NCI-H1417 treated with DMSO at 0.1 percent for 48 hours (cell line): ENCODE data around the gene WDR33.
"Not testable (repeated sequence)": the region's sequence is repeated elsewhere in the genome, so short reads cannot be mapped to it uniquely, and the experiment has no call there.

ENCODE experiments used
- DNase-seq: peaks from one replicate; lab custom pipeline; 2025; lab: John Stamatoyannopoulos, UW

The WDR33 gene

GRCh38 chr2:127810156-127810618 is 784 bp downstream of the WDR33 start:
- no peak for DNase-seq

DNA sequence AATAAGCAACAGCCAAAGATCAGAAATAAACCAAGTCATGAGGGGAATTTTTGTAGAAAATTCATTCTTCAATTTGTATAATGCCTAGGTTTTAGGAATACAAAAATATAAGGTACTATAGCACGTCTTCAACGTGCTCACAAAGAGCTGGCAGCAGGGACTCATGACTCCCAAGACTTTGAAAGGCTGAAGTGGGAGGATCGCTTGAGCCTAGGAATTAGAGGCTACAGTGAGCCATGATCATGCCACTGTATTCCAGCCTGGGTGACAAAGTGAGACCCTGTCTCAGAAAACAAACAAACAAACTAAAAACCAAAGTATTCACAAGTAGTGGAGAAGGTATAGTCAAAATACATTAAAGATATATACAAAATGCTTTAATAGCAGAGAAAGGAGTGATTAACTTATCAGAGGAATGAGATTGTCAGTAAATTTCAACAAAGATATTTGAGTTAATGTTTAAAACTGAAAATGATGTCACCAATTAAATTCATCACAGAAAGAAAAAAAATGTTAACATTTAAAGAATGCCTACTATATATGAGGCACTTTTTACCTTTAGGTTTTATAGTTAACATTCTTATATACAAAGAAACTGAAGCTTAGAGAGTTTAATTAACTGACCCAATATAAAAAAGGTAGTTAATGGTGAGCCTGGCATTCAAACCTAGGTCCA is 3.2 kb downstream of the WDR33 start:
- no peak for DNase-seq

- DNase-seq = not testable (repeated sequence)
Measured at GRCh38 chr2:127806860-127807259, 4.1 kb downstream of the WDR33 start.

DNA sequence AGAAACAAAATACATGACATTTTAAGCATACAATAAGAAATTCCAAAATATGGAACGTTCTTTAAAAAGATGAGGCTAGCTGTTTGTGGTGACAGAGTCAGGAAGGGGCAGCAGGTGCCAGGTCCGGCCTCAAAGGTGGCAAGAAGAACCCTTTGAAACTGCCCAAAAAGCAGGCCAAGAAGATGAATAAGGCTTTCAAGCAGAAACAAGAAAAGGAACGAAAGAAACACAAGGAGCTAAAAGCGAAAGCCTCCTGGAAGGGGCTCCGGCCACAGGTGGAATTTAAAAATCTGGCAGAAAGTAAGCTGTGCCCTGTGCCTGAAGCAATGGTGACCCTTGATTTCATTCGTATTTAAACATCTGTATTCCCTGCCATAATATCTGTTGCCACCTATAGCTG is 5.5 kb downstream of the WDR33 start:
- no peak for DNase-seq

DNA sequence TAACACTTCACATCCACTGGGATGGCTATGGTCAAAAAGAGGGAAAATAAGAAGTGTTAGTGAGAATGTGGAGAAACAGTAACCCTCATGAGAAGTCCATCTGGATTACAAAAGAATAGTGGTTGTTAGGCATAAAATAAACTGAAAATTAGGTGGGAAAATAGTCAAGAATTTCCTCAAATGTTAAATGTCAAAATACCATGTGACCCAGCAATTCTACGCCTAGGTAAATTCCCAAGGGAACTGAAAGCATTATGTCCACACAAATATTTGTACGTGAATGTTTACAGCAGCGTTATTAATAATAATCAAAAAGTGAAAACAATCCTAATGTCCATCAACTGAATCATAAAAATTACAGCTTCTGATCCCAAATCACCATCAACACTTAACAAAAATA is 11.0 kb downstream of the WDR33 start:
- no peak for DNase-seq

DNA sequence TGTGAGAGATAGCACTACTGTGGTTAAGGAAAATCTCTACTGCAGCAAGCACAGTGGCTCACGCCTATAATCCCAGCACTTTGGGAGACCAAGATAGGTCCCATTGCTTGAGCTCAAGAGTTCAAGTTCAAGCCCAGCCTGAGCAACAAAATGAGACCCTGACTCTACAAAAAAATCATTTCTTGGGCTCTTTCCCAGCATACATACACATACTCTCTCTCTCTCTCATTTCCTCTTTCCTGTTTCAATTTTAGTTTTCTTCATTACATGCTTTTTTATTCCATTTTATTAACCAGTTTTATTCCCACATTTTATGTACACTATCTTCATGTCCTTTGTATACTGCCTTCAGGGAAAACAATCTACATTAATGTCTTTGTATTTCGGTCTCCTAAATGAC is 14.6 kb downstream of the WDR33 start:
- no peak for DNase-seq

- not testable (repeated sequence) for DNase-seq
Measured at GRCh38 chr2:127794901-127795300, 16.1 kb downstream of the WDR33 start.

- no peak for DNase-seq
Measured at GRCh38 chr2:127792805-127793204, 18.2 kb downstream of the WDR33 start.

GRCh38 chr2:127790694-127791529 is 20.1 kb downstream of the WDR33 start:
- no peak for DNase-seq

DNA sequence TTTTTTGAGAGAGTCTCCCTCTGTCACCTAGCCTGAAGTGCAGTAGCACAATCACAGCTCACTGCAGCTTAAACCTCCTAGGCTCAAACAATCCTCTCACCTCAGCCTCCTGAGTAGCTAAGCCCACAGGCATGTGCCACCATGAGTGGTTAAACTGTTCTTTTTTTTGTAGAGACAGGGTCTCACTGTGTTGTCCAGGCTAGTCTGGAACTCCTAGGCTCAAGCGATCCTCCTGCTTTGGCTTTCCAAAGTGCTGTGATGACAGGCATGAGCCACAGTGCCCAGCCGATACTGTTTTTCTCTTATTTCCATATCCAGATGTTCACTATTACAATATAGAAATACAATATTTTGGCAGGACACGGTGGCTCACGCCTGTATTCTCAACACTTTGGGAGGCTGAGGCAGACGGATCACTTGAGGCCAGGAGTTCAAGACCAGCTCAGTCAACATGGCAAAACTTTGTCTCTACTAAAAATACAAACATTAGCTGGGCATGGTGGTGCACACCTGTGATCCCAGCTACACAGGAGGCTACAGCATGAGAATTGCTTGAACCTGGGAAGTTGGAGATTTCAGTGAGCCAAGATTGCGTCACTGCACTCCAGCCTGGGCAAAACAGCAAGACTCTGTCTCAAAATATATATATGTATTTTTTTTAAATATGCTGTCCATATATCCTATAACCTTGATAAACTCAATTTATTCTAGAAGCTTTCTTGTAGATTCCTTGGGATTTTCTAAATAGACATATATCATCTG is 24.7 kb downstream of the WDR33 start:
- no peak for DNase-seq

DNA sequence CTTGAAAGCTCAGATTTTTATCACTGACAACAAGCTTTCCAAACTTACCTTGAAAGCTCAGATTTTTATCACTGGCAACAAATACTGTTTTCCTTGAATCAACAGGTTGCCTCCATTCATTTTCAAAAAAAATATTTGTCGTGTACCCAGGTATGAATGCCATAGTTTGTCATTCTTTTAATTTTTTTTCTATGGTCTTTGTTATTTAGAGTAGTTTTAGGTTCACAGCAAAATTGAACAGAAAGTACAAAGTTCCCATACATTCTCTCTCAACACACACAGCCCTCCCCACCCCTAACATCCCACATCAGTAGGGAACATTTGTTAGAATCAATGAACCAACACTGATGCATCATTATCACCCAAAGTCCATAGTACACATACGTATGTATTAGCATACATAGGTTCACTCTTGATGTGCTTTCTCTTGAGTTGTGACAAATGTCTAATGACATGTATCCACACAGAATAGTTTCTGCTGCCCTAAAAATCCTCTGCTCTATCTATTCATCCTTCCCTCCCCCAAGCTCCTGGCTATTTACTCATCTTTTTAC is 25.9 kb downstream of the WDR33 start:
- DNase-seq = no peak

- no peak for DNase-seq
Measured at GRCh38 chr2:127783101-127783500, 27.9 kb downstream of the WDR33 start.

DNA sequence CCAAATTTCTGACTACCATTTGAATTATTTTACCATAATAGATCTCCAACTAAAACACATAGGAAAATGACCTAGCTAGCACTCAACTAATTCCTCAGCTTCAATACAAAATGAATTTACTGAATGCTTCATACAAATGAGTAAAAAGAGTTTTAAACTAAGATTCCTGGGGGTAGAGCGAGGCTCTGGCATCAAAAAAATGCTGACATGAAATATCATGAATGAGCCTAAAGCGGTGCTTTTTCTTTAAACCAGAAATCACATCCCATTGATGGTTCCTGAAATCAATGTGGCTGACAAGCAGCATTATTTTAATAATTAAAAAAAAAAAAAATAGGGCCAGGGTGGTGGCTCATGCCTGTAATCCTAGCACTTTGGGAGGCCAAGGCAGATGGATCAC is 32.1 kb downstream of the WDR33 start:
- DNase-seq = no peak

- DNase-seq = no peak
Measured at GRCh38 chr2:127778447-127778846, 32.5 kb downstream of the WDR33 start.

DNA sequence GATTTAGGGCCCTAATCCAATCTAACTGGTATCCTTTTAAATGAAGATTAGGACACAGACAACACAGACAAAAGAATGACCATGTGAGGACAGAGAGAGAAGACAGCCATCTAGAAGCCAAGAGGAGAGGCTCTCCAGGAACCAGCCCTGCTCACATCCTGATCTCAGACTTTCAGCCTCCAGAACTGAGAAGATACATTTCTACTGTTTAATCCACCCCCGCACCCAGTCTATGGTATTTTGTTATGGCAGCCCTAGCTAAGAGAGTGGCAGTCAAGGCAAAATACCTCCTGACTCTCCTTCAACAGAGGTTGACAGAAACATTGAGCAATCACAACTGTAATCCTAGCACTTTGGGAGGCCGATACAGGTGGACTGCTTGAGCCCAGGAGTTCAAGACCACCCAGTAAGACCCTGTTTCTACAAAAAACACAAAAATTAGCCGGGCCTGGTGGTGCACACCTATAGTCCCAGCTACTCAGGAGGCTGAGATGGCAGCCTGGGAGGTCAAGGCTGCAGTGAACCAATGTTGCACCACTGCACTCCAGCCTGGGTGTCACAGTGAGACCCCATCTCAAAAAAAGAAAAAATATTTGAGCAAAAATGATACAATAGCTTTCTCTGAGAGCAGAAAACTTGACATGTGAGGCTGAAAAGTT is 34.7 kb downstream of the WDR33 start:
- DNase-seq = no peak

DNA sequence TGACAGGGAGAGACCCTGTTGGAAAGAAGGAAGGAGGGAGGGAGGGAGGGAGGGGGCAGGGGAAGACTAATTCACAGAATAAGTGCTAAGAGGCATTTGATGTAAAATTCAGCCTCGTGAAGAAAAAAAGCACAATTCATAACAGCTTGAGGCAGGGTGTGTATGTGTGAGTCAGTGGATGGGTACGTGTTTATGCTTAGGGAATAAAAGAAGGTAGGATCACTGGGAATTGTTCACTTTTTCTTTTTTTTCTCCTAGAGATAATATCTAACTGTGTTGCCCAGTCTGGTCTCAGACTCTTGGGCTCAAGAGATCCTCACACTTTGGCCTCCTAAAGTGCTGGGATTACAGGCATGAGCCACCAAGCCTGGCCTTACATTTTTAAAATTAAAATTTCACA is 39.2 kb downstream of the WDR33 start:
- no peak for DNase-seq

- DNase-seq = no peak
Measured at GRCh38 chr2:127770973-127771735, 39.8 kb downstream of the WDR33 start.

DNA sequence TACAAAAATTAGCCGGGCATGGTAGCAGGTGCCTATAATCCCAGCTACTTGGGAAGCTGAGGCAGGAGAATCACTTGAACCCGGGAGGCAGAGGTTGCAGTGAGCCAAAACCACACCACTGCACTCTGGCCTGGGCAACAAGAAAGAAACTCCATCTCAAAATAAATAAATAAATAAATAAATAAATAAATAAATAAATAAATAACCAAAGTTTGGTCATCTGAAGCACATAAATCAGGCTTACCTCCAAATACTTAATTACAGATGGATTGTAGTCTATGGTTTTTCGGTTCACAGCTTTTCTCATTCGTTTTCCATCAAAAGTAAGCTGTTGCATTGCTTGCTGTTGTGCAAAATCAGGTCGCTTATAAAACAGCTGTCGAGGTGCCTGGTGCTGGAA is 40.4 kb downstream of the WDR33 start:
- DNase-seq = not testable (repeated sequence)

DNA sequence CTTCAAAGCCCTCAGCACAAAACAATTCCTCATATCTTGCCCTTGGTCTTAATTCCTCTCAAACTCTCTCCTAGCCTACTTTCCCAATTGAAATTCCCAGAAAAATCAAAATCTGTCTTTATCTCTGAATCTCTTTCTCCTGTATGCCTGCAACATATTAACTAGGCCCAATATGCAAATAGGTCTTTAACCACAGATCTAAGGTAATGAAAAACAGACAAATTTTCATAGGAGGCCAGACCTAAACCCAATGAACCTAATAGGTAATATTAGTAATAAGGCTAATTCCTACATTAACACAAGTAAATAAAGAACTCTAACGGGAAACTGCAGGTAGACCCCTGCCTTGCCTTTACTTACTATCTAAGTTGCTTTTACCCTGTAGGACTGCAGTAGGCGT is 41.4 kb downstream of the WDR33 start:
- no peak for DNase-seq

- no peak for DNase-seq
Measured at GRCh38 chr2:127768775-127769479, 42.0 kb downstream of the WDR33 start.
